Testis (tissue), 2 donors: ENCODE data around the gene GKN2.

Source experiments
- CTCF ChIP-seq, 3 experiments: fragments of 450-650 bp in 2 of 3; fragments of 200-600 bp in 1 of 3; sonication (generic) in 1 of 3; IDR thresholded peaks; one replicate each; pipeline ENCODE4 v1.5.1; 2016 to 2019; ENCODE audit warnings: antibody characterized with exemption in 3 of 3, mild to moderate bottlenecking in 2 of 3, moderate library complexity in 1 of 3
- POLR2A ChIP-seq: fragments of 450-650 bp; IDR thresholded peaks from one replicate; pipeline ENCODE4 v1.6.1; 2017; ENCODE audit warnings: antibody characterized with exemption, mild to moderate bottlenecking, moderate library complexity

DNA sequence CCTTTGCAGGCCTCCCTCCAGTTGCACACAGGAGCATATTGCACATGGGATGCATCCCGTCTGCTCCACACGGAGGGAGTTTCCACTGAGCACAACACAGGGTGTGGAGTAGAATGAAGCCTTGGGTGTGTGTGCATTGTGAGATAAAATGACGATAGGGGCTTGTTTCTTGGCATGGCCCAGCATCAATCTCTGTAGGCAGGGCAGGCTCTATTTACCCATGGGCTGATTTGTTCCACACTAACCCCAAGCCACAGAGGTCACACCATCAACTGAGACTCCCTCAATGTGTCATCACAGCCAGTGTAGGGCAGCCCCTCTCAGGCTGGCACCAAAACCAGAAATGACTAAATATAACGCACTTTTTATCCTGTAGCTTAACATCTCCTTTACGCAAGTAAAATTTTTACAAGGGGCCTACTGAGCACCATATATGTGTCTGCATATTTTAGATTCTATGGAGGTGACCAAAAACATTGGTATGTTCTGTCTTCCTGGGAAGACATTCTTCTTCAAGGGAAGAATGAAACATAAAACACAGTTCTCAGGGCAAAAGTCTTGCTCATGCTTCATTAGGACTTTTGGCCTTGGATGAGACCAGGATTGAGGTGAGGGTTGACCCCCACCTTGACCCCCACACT is 19.0 kb upstream of the GKN2 start:
- TF ChIP-seq CTCF (IDR thresholded peaks at IDR 0.05) = no peak
- no peak for TF ChIP-seq POLR2A
